ENCODE results near the gene ATP1A3.

- no peak for TF ChIP-seq EZH2 (optimal IDR thresholded peaks at IDR 0.05; ENCODE audit: low read depth, low read length)
- TF ChIP-seq CTCF (IDR thresholded peaks at IDR 0.05; ENCODE audit: low read length), result no peak
Measured at GRCh38 chr19:41926763-41927496, 67.1 kb downstream of the ATP1A3 start.
